ENCODE results near the gene GPBP1.

GRCh38 chr5:57267805-57268204 lies 93.9 kb downstream of the GPBP1 start:
- TF ChIP-seq CTCF (IDR thresholded peaks at IDR 0.05; ENCODE audit: low read length) (no peak), EZH2 (IDR thresholded peaks at IDR 0.05; ENCODE audit: borderline replicate concordance, low read length) (no peak)

Measured in OCI-LY1 (cell line).